ENCODE measurements around the gene NEMP2.

Gene NEMP2

GRCh38 chr2:190534310-190535120 lies at the start of gene NEMP2:
Gene NEMP2 (minus strand): TSS chr2:190534722. CDS start chr2:190534655, 67 bp downstream.
- H3K27ac ChIP-seq = peak within 1 kb of the TSS; percentile 84
- no peak for TF ChIP-seq CTCF (conservative IDR thresholded peaks at IDR 0.05)

DNA sequence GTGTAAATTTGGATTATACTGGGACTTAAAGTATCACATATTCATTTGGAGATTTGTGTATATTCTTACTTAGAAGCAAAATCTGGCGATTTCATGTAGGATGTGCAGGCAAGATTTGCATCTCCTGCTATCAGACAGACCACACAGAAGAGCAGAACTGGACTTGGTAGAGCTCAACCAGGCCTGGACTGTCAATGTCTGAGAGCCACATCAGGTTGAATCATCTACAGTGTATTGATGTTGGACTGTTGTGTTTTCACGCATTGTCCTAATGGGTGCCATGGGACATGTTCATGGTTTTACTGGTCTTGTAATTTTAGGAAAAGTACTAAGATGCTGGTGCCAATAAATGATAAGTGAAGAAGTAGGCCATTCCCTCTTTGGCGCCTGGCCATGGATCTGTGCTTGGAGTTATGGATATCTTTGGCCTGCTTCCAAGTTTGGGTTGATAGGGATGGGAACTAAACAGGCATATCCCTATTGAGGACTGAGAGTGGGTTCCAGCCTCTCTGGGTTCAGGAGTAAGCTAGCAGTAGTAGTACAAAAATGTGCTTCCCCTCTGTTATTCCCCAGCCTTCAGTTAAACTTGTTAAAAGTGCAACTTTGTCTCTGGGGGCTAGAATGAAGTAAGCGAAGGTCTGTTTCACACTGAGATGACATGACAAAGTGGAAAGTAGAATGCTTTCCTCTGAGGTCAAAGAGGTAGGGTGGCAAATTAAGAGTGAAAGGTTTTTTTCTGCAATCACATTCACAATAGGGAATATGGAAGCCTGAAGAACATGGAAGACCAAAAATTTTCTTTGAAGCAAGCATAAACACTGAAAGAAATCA lies 49.2 kb upstream of the NEMP2 start:
- H3K27ac ChIP-seq = no peak overlapping the region

DNA sequence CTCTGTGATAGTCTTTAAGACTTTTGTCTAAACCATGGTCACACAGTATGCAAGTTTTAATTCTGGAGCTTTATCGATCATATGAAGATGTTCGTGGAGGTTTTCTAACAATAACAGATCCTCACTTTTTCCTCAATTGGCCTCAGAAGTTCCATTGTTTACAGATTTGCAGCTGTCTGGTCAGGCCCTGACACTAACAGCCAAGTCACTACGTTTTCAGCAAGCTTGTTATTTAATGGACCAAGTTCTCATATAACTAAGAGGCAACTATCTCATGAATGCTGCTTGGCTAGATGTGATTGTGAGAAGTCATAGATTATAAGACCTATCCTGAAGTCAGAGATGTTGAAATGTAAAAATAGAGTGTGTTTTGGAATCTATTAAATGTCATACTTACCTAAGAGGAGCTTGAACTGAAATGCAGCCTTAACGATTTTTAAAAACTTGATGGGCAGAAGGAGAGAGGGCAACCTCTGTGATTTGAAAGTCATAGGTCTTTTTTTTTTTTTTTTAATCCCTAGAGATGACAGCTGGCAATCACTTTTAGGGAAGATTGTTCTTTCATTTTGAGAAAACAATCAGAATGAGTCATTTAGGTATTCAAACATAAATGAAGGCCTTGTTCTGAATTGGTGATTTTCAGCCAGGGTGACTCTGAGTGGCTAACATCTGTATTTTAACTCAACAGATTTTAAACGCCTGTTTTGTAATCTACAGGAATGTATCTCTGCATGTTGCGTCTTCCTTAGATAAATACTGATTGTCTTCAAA lies 48.4 kb upstream of the NEMP2 start:
- H3K27ac ChIP-seq = no peak overlapping the region
- TF ChIP-seq CTCF (conservative IDR thresholded peaks at IDR 0.05) = no peak

More for the DNA sequence above, 49.2 kb upstream of the NEMP2 start:
- no peak for TF ChIP-seq CTCF (conservative IDR thresholded peaks at IDR 0.05)

GRCh38 chr2:190582019-190582418 lies 47.5 kb upstream of the NEMP2 start:
- H3K27ac ChIP-seq = no peak overlapping the region
- no peak for TF ChIP-seq CTCF (conservative IDR thresholded peaks at IDR 0.05)

DNA sequence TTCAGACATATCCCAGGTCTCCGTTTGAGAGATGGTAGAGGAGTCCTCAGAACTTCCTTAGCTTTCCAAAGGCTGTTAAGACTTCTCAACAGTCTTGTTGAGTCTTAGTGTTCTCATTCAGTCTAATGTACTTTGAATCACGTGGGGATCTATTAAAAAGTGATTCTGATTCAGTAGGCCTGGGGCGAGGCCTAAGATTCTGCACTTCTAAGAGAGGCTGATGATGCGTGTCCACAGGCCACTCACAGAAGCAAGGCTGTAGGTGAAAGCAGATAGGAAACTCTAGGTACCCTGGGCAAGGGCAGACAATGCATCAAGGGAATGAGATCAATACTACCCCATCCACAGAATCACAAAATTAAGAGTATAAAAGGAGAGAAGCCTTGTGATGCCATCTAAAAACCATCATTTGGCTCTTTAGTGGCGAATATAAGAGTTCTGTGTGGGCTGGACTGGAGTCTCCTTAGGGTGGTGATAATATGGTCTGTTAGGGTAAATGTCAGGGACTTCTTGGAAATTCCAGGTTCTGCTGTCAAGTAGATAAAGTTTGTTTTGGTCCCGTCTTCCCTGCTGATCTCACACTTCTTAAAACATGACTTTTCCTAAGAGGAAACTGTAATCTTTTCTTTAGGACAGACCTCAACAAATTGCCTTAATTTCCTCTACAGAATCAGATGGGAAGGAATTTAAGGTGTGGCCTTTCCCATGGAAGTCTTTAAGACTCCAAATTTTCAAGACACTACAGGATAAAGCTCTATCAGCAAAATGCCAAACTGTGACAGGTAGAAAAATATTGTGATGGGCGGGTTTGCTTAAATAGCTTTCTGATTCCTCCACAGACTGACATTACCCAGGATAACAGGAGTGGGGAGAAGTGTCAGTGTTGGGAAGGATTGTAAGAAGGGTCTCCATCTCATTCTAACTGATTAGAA lies 45.7 kb upstream of the NEMP2 start:
- no peak overlapping the region; the same call in 1 of the 2 replicates for H3K27ac ChIP-seq
- no peak for TF ChIP-seq CTCF (conservative IDR thresholded peaks at IDR 0.05)

- TF ChIP-seq CTCF (conservative IDR thresholded peaks at IDR 0.05) = no peak
- peak overlapping the region; percentile 54 for H3K27ac ChIP-seq
These were observed 44.5 kb upstream of the NEMP2 start for GRCh38 chr2:190579058-190579410.
